SU-DHL-6 (cell line): ENCODE measurements around the gene ABHD15.

Experiments used
- H2AFZ ChIP-seq: fragments of 200-600 bp; sonication (generic); 2 replicates; pipeline ENCODE4 v1.6.1; 2014; ENCODE audit warnings: low read depth, mild to moderate bottlenecking, moderate library complexity, mixed read lengths, antibody characterized with exemption, low read length; ENCODE audit not compliant: severe bottlenecking
- H3F3A ChIP-seq: fragments of 200-600 bp; shearing (Covaris generic); 2 replicates; pipeline ENCODE4 v1.6.0; 2016; ENCODE audit warnings: antibody characterized with exemption, mild to moderate bottlenecking; ENCODE audit not compliant: insufficient read depth
- H3K27ac ChIP-seq: fragments of 200-600 bp; sonication (generic); 2 replicates; pipeline ENCODE4 v1.5.1; 2016; ENCODE audit warnings: low read depth, mild to moderate bottlenecking, low read length, moderate library complexity, mixed read lengths
- H3K27me3 ChIP-seq: fragments of 200-600 bp; sonication (generic), shearing (Covaris generic); 2 replicates; pipeline ENCODE4 v1.6.0; 2014; ENCODE audit warnings: mild to moderate bottlenecking, low read length
- H3K36me3 ChIP-seq: fragments of 200-600 bp; sonication (generic); 2 replicates; pipeline ENCODE4 v1.6.1; 2014; ENCODE audit warnings: mild to moderate bottlenecking, low read length, mixed read lengths
- H3K4me2 ChIP-seq: fragments of 300-600, 200-600 bp; shearing (Covaris generic), sonication (generic); 2 replicates; pipeline ENCODE4 v1.6.0; 2014; ENCODE audit warnings: low read length, low read depth, mild to moderate bottlenecking; ENCODE audit not compliant: poor library complexity, severe bottlenecking
- H3K4me3 ChIP-seq: fragments of 200-600 bp; sonication (generic); 2 replicates; pipeline ENCODE4 v1.5.1; 2014; ENCODE audit warnings: antibody characterized with exemption, low read length, mild to moderate bottlenecking, mixed read lengths; ENCODE audit not compliant: insufficient read depth, poor library complexity, severe bottlenecking
- H3K79me2 ChIP-seq: fragments of 200-600 bp; sonication (generic); 2 replicates; pipeline ENCODE4 v1.6.1; 2014; ENCODE audit warnings: mild to moderate bottlenecking, low read length, moderate library complexity; ENCODE audit not compliant: insufficient read depth
- H3K9ac ChIP-seq: fragments of 200-600 bp; sonication (generic); 2 replicates; pipeline ENCODE4 v1.7.0; 2014; ENCODE audit warnings: mild to moderate bottlenecking, low read length
- H3K9me2 ChIP-seq: fragments of 200-600 bp; sonication (generic); replicated peaks from 2 replicates; pipeline ENCODE4 v1.6.1; 2014; ENCODE audit warnings: low read length; ENCODE audit not compliant: insufficient read depth
- H3K9me3 ChIP-seq: fragments of 200-600 bp; sonication (generic); 2 replicates; pipeline ENCODE4 v1.6.1; 2014; ENCODE audit warnings: low read length, mixed read lengths; ENCODE audit not compliant: insufficient read depth
- H4K20me1 ChIP-seq: fragments of 200-600 bp; sonication (generic); 2 replicates; pipeline ENCODE4 v1.6.1; 2014; ENCODE audit warnings: low read depth, mild to moderate bottlenecking, antibody characterized with exemption, low read length, moderate library complexity, mixed read lengths
- EZH2phosphoT487 ChIP-seq: fragments of 200-600 bp; sonication (generic), shearing (Covaris generic); conservative IDR thresholded peaks from 2 replicates; pipeline ENCODE4 v1.6.1; 2018; ENCODE audit warnings: mild to moderate bottlenecking, antibody characterized with exemption, low read length, moderate library complexity, mixed read lengths
- TF ChIP-seq, protein P1 (sequence below): fragments of 200-600 bp; sonication (generic); IDR thresholded peaks from one replicate; pipeline ENCODE4 v1.5.1; 2017; ENCODE audit warnings: antibody characterized with exemption, mild to moderate bottlenecking, low read length, moderate library complexity; ENCODE audit not compliant: insufficient read depth, poor library complexity, severe bottlenecking

Gene ABHD15

DNA sequence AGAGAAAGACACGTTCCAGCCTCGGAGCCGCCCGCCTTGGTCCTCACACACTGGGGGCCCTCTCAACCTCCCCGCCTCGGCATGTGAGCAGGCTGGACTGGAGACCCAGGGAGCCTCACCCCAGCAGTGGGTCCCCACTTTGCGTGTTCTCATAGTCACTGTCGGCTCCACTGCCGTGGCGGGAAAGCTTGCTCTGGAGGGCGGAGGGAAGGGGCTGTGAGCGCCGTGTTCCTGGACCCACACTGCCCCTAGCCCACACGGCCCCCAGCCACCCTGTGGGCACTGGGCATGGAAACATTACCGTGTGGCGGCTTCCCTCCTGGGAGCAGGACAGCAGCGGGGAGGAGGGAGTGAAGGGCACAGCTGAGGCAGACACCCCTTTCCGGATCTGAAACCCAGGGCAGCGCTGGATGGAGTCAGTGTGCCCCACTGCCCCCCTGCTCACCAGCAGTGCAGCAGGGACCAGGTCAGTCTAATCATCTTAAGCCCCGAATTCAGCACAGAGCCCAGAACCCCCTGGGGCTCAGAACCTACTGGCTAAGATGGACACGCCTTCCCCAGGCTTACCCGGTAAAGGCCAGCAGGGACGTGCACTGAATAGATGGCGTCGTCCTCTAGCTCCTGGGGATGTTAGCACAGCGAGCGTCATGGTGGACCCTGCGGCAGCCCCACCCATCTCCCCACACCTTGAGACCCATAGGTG is 8.8 kb upstream of the ABHD15 start:
- TF ChIP-seq EZH2phosphoT487: no peak
- TF ChIP-seq, protein P1, sequence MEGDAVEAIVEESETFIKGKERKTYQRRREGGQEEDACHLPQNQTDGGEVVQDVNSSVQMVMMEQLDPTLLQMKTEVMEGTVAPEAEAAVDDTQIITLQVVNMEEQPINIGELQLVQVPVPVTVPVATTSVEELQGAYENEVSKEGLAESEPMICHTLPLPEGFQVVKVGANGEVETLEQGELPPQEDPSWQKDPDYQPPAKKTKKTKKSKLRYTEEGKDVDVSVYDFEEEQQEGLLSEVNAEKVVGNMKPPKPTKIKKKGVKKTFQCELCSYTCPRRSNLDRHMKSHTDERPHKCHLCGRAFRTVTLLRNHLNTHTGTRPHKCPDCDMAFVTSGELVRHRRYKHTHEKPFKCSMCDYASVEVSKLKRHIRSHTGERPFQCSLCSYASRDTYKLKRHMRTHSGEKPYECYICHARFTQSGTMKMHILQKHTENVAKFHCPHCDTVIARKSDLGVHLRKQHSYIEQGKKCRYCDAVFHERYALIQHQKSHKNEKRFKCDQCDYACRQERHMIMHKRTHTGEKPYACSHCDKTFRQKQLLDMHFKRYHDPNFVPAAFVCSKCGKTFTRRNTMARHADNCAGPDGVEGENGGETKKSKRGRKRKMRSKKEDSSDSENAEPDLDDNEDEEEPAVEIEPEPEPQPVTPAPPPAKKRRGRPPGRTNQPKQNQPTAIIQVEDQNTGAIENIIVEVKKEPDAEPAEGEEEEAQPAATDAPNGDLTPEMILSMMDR: no peak
- Histone ChIP-seq H3F3A (no peaks in the 10 kb centered on the region), H4K20me1 (no peaks in the 10 kb centered on the region), H3K36me3 (no peaks in the 10 kb centered on the region), H3K4me3 (no peak overlapping the region), H3K4me2 (no peak overlapping the region), H3K9ac (no peak overlapping the region), H3K9me2 (no peaks in the 10 kb centered on the region), H3K27me3 (no peaks in the 10 kb centered on the region), H3K9me3 (no peaks in the 10 kb centered on the region), H3K79me2 (no peaks in the 10 kb centered on the region), H3K27ac (no peak overlapping the region), H2AFZ (no peak overlapping the region)

DNA sequence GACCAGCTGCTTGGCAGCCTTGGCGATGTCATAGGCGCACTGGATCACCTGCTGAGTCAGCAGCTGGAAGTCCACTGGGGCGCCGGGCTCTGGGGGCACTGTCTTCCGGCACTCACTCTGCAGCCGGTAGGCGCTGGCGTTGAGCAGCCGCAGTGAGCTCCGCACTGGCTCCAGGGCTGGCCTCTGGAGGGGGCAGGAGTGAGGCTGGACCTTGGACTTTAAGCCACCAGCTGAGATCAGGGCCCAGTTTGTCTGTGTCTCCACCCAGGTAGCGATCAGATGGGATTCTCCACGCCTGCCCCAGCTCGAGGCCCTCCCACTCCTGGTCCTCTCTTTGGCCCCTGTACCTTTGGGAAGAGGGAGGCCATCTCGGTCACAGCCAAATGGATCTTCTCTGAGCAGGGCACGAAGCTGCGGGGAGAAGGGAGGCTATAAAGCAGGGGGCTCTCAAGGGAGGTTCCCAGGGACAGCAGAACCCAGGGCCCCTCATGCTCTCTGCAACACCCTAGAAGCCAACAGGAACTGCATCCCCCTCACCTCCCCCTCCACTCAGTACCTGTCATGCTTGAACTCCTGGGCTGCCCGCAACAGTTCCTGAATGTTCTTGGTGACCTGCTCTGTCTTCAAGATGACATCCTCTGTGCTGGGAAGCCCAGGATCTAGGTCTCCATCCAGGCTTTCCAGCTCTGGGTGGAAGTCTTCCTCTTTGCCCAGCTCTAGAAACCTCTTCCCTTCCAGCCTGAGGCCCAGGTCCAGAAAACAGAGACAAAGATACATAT is 8.1 kb upstream of the ABHD15 start:
- no peaks in the 10 kb centered on the region for H3K9me2 ChIP-seq
- no peaks in the 10 kb centered on the region for H3K36me3 ChIP-seq
- H3K27ac ChIP-seq: no peak overlapping the region
- H3K4me3 ChIP-seq: no peak overlapping the region
- H2AFZ ChIP-seq: no peak overlapping the region
- no peak for TF ChIP-seq EZH2phosphoT487
- TF ChIP-seq, protein P1: no peak
- no peaks in the 10 kb centered on the region for H4K20me1 ChIP-seq
- no peaks in the 10 kb centered on the region for H3K79me2 ChIP-seq
- no peak overlapping the region for H3K4me2 ChIP-seq
- H3K9ac ChIP-seq: no peak overlapping the region
- H3K27me3 ChIP-seq: no peaks in the 10 kb centered on the region
- no peaks in the 10 kb centered on the region for H3K9me3 ChIP-seq
- H3F3A ChIP-seq: no peaks in the 10 kb centered on the region

DNA sequence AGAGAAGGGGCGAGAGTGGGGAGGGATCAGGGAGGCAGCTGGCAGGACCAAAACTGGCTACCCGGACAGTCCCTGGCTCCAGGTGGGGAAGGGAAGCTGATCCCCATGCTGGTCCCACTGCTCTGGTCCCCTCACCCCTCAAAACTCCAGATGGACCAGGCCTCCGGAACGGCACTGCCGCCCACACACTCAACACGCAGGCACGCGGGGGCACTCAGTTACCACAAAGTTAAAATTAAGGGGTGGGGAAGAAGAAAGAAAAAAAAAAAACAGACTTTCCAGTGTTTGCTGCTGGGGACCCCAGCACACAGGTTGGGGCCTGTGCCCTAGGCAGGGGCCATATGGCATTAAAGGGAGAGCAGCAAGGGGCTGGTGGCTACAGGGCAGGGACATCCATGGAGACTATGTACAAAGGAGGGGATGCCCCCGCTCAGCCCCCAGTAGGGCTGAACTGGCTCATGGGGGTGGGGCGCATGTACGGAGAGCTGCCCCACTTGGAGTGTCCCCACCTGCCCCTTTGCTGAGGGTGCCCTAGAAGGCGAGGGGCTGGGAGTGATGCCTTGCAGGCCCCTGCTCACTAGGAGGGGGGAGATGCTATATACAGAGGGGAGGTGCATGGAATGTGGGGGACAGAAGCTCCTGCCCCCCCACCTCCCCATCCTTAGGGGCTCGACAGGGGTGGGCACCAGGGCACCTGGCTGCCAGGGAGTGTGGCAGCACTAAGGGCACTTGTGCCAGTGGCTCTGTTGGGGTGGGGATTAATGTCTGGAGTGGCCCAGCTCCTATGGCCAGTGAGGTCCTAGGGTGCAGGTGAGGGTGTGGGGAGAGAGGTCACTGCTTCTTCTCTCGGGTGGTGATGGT is 7.3 kb upstream of the ABHD15 start:
- H3K36me3 ChIP-seq: no peaks in the 10 kb centered on the region
- no peak overlapping the region for H3K4me2 ChIP-seq

More for the DNA sequence above, 7.3 kb upstream of the ABHD15 start:
- H3K4me3 ChIP-seq: no peak overlapping the region
- no peaks in the 10 kb centered on the region for H3K27me3 ChIP-seq
- no peak for TF ChIP-seq EZH2phosphoT487
- TF ChIP-seq, protein P1: no peak
- H3K79me2 ChIP-seq: no peaks in the 10 kb centered on the region
- no peaks in the 10 kb centered on the region for H3F3A ChIP-seq
- no peaks in the 10 kb centered on the region for H4K20me1 ChIP-seq
- no peak overlapping the region for H2AFZ ChIP-seq
- H3K9me2 ChIP-seq: no peaks in the 10 kb centered on the region
- H3K27ac ChIP-seq: no peak overlapping the region
- H3K9me3 ChIP-seq: no peaks in the 10 kb centered on the region
- H3K9ac ChIP-seq: no peak overlapping the region
